HepG2 (cell line): ENCODE measurements around the gene XRCC5. TPM values are rescaled to one million over a fixed set of nuclear protein-coding genes. Genes with fewer than 3 reads are reported as not detected.

ENCODE experiments used
- CEBPB ChIP-seq: IDR thresholded peaks from 2 replicates; pipeline ENCODE4 v1.6.1; 2011; ENCODE audit warnings: low read depth, low read length, improper control_type of control experiment, borderline replicate concordance
- CREB1 ChIP-seq, 2 experiments: fragments of 450-650 bp in 1 of 2; IDR thresholded peaks; 2 replicates each; pipeline ENCODE4 v1.6.1; 2016 to 2017; ENCODE audit warnings: control low read depth in 1 of 2, mild to moderate bottlenecking in 1 of 2, missing compliant biosample characterization in 1 of 2, missing genetic modification characterization in 1 of 2
- CTCF ChIP-seq: sonication (generic); formaldehyde crosslinking; IDR thresholded peaks from 2 replicates; pipeline ENCODE4 v1.5.0; 2020; ENCODE audit warnings: mild to moderate bottlenecking, missing genetic modification reagents, moderate library complexity
- DDIT3 ChIP-seq: sonication (generic); formaldehyde crosslinking; IDR thresholded peaks from 2 replicates; pipeline ENCODE4 v1.4.0; 2020; ENCODE audit warnings: mild to moderate bottlenecking, missing genetic modification reagents
- DMAP1 ChIP-seq: IDR thresholded peaks from 2 replicates; pipeline ENCODE4 v1.6.1; 2016
- ETV6 ChIP-seq: sonication (generic); formaldehyde crosslinking; conservative IDR thresholded peaks from 2 replicates; pipeline ENCODE4 v1.4.0; 2020; ENCODE audit warnings: missing genetic modification reagents
- FOXK2 ChIP-seq: fragments of 450-650 bp; IDR thresholded peaks from 2 replicates; pipeline ENCODE4 v1.6.1; 2016
- FOXO1 ChIP-seq: sonication (generic); formaldehyde crosslinking; IDR thresholded peaks from 2 replicates; pipeline ENCODE4 v1.4.0; 2020; ENCODE audit warnings: missing genetic modification reagents
- MATR3 ChIP-seq: sonication (generic); formaldehyde crosslinking; IDR thresholded peaks from 2 replicates; pipeline ENCODE4 v1.4.0; 2020; ENCODE audit warnings: missing genetic modification reagents
- NFIB ChIP-seq: sonication (generic); formaldehyde crosslinking; IDR thresholded peaks from 2 replicates; pipeline ENCODE4 v1.9.0; 2021; ENCODE audit warnings: missing genetic modification reagents, mild to moderate bottlenecking, borderline replicate concordance
- ONECUT2 ChIP-seq: sonication (generic); formaldehyde crosslinking; IDR thresholded peaks from 2 replicates; pipeline ENCODE4 v1.4.0; 2020; ENCODE audit warnings: missing genetic modification reagents
- PITX1 ChIP-seq: sonication (generic); formaldehyde crosslinking; IDR thresholded peaks from 2 replicates; pipeline ENCODE4 v1.5.1; 2020; ENCODE audit warnings: mild to moderate bottlenecking, missing genetic modification reagents
- POGZ ChIP-seq: sonication (generic); formaldehyde crosslinking; IDR thresholded peaks from 2 replicates; pipeline ENCODE4 v1.4.0; 2020; ENCODE audit warnings: mild to moderate bottlenecking, missing genetic modification reagents
- RAD21 ChIP-seq: fragments of 450-650 bp; formaldehyde crosslinking; IDR thresholded peaks from 2 replicates; pipeline ENCODE4 v1.5.0; 2020; ENCODE audit warnings: mild to moderate bottlenecking
- SALL1 ChIP-seq: sonication (generic); formaldehyde crosslinking; IDR thresholded peaks from 2 replicates; pipeline ENCODE4 v1.8.0; 2022; ENCODE audit warnings: mild to moderate bottlenecking, missing genetic modification reagents
- SP2 ChIP-seq: sonication (generic); formaldehyde crosslinking; IDR thresholded peaks from 2 replicates; pipeline ENCODE4 v1.5.1; 2020; ENCODE audit warnings: mild to moderate bottlenecking, missing genetic modification reagents
- TBX2 ChIP-seq: sonication (generic); formaldehyde crosslinking; IDR thresholded peaks from 2 replicates; pipeline ENCODE4 v1.5.0; 2020; ENCODE audit warnings: missing genetic modification reagents, mild to moderate bottlenecking, borderline replicate concordance
- TCF12 ChIP-seq, 2 experiments: fragments of 450-650 bp in 1 of 2; sonication (generic) in 1 of 2; formaldehyde crosslinking in 1 of 2; IDR thresholded peaks; 2 replicates each; pipeline versions ENCODE4 v1.6.1 to v1.8.0; 2017 to 2022; ENCODE audit warnings: antibody characterized with exemption in 1 of 2, mild to moderate bottlenecking in 1 of 2, missing genetic modification reagents in 1 of 2, moderate library complexity in 1 of 2
- TOE1 ChIP-seq: sonication (generic); formaldehyde crosslinking; IDR thresholded peaks from 2 replicates; pipeline ENCODE4 v1.4.0; 2020; ENCODE audit warnings: mild to moderate bottlenecking, missing genetic modification reagents
- TRIM24 ChIP-seq: sonication (generic); formaldehyde crosslinking; IDR thresholded peaks from 2 replicates; pipeline ENCODE4 v1.8.0; 2022; ENCODE audit warnings: mild to moderate bottlenecking, missing genetic modification reagents
- ZBTB42 ChIP-seq: sonication (generic); formaldehyde crosslinking; IDR thresholded peaks from 2 replicates; pipeline ENCODE4 v1.5.0; 2020; ENCODE audit warnings: mild to moderate bottlenecking, missing genetic modification reagents
- ZFP1 ChIP-seq: IDR thresholded peaks from 2 replicates; pipeline ENCODE4 v1.6.1; 2016
- ZSCAN25 ChIP-seq: sonication (generic); formaldehyde crosslinking; IDR thresholded peaks from 2 replicates; pipeline ENCODE4 v1.8.0; 2022; ENCODE audit warnings: mild to moderate bottlenecking, missing genetic modification reagents
- ZSCAN29 ChIP-seq: sonication (generic); formaldehyde crosslinking; conservative IDR thresholded peaks from 2 replicates; pipeline ENCODE4 v1.4.0; 2020; ENCODE audit warnings: mild to moderate bottlenecking, missing genetic modification reagents
- polyA plus RNA-seq, 8 experiments: library from polyadenylated mRNA; depleted of rRNA in 3 of 8; stranded (reverse) in 7 of 8; unstranded in 1 of 8; fragments of >200 nt; fragmentation: Illumina TruSeq in 4 of 8; extraction: Trizol in 4 of 8; gene quantifications; 2 replicates each; pipeline versions ENCODE4 v1.2.1 to v1.2.3, GENCODE V29; 2011 to 2016; ENCODE audit warnings: low read depth in 4 of 8, missing spikeins in 1 of 8, mixed read lengths in 1 of 8; ENCODE audit not compliant: insufficient read depth in 1 of 8
- total RNA-seq, 5 experiments: library from RNA; depleted of rRNA; stranded (reverse); fragments of >200 nt; fragmentation: Illumina TruSeq; extraction: Trizol; gene quantifications; 2 replicates each; pipeline ENCODE4 v1.2.3, GENCODE V29; 2016; ENCODE audit warnings: low read depth in 1 of 5
- TF ChIP-seq, protein P1 (sequence below): sonication (generic); formaldehyde crosslinking; IDR thresholded peaks from 2 replicates; pipeline ENCODE4 v1.8.0; 2022; ENCODE audit warnings: low read depth, missing genetic modification reagents
- TF ChIP-seq, protein P2 (sequence below): IDR thresholded peaks from 2 replicates; pipeline ENCODE4 v1.6.1; 2016; ENCODE audit warnings: missing genetic modification reagents, missing compliant biosample characterization
- TF ChIP-seq, protein P3 (sequence below): sonication (generic); formaldehyde crosslinking; IDR thresholded peaks from 2 replicates; pipeline ENCODE4 v1.9.0; 2021; ENCODE audit warnings: missing genetic modification reagents, borderline replicate concordance

Gene XRCC5
- total and polyA plus RNA-seq, 2 of the 13 experiments (the other 11 are each of a cell fraction or from before 2014, with no cell fraction given) = 264 to 454 TPM

- no peak for TF ChIP-seq CTCF
- TF ChIP-seq DDIT3 (CRISPR knock-in tag) = peak; percentile 95
- TF ChIP-seq ZFP1 (CRISPR knock-in tag) = peak; percentile 99
- TF ChIP-seq NFIB = no peak
- TF ChIP-seq RAD21 = peak; percentile 52; the same call in 1 of the 2 replicates
- TF ChIP-seq TBX2 (CRISPR knock-in tag) = peak; percentile 3; the same call in 1 of the 2 replicates
- peak; percentile 41; the same call in 1 of the 2 replicates for TF ChIP-seq FOXK2
- no peak for TF ChIP-seq ZBTB42 (CRISPR knock-in tag)
- peak; percentile 39; the same call in 1 of the 2 replicates for TF ChIP-seq CREB1 (IDR thresholded peaks at IDR 0.05)
- peak; percentile 86 for TF ChIP-seq CREB1 (CRISPR knock-in tag; IDR thresholded peaks at IDR 0.05)
- peak; percentile 74 for TF ChIP-seq PITX1
- peak; percentile 94 for TF ChIP-seq DMAP1 (CRISPR knock-in tag)
- peak; percentile 98 for TF ChIP-seq CEBPB
- no peak for TF ChIP-seq TCF12 (IDR thresholded peaks at IDR 0.05)
- peak; percentile 79 for TF ChIP-seq TCF12 (CRISPR knock-in tag; IDR thresholded peaks at IDR 0.05)
- TF ChIP-seq, protein P1, sequence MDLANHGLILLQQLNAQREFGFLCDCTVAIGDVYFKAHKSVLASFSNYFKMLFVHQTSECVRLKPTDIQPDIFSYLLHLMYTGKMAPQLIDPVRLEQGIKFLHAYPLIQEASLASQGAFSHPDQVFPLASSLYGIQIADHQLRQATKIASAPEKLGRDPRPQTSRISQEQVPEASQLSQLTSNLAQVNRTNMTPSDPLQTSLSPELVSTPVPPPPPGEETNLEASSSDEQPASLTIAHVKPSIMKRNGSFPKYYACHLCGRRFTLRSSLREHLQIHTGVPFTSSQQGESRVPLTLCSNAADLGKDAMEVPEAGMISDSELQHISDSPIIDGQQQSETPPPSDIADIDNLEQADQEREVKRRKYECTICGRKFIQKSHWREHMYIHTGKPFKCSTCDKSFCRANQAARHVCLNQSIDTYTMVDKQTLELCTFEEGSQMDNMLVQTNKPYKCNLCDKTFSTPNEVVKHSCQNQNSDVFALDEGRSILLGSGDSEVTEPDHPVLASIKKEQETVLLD (CRISPR knock-in tag) = no peak
- no peak for TF ChIP-seq ZSCAN29 (CRISPR knock-in tag)
- no peak for TF ChIP-seq MATR3
- TF ChIP-seq, protein P2, sequence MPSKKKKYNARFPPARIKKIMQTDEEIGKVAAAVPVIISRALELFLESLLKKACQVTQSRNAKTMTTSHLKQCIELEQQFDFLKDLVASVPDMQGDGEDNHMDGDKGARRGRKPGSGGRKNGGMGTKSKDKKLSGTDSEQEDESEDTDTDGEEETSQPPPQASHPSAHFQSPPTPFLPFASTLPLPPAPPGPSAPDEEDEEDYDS (CRISPR knock-in tag) = peak; percentile 78
- peak; percentile 99; the same call in 1 of the 2 replicates for TF ChIP-seq TOE1 (CRISPR knock-in tag)
- no peak for TF ChIP-seq SP2
- peak; percentile 100 for TF ChIP-seq TRIM24
- TF ChIP-seq, protein P3, sequence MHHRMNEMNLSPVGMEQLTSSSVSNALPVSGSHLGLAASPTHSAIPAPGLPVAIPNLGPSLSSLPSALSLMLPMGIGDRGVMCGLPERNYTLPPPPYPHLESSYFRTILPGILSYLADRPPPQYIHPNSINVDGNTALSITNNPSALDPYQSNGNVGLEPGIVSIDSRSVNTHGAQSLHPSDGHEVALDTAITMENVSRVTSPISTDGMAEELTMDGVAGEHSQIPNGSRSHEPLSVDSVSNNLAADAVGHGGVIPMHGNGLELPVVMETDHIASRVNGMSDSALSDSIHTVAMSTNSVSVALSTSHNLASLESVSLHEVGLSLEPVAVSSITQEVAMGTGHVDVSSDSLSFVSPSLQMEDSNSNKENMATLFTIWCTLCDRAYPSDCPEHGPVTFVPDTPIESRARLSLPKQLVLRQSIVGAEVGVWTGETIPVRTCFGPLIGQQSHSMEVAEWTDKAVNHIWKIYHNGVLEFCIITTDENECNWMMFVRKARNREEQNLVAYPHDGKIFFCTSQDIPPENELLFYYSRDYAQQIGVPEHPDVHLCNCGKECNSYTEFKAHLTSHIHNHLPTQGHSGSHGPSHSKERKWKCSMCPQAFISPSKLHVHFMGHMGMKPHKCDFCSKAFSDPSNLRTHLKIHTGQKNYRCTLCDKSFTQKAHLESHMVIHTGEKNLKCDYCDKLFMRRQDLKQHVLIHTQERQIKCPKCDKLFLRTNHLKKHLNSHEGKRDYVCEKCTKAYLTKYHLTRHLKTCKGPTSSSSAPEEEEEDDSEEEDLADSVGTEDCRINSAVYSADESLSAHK = no peak
- peak; percentile 88; the same call in 1 of the 2 replicates for TF ChIP-seq FOXO1 (CRISPR knock-in tag)
- TF ChIP-seq ONECUT2 (CRISPR knock-in tag) = peak; percentile 59; the same call in 1 of the 2 replicates
- TF ChIP-seq ZSCAN25 (CRISPR knock-in tag) = 0 out of 2 replicates have a peak, but pooled peaks have one; percentile 38
- TF ChIP-seq POGZ (CRISPR knock-in tag) = peak; percentile 96
- TF ChIP-seq ETV6 = peak; percentile 64; the same call in 1 of the 2 replicates
- peak; percentile 72; the same call in 1 of the 2 replicates for TF ChIP-seq SALL1 (CRISPR knock-in tag)
Measured at GRCh38 chr2:216078776-216079175, 30.4 kb upstream of the XRCC5 start (continued).
